ENCODE measurements around the gene GNL2.

- no peak for TF ChIP-seq POLR2AphosphoS5 (IDR thresholded peaks at IDR 0.05)
- no peak for TF ChIP-seq CTCF (IDR thresholded peaks at IDR 0.05)
- no peak for TF ChIP-seq POLR2A (IDR thresholded peaks at IDR 0.05)
These were observed 25.7 kb upstream of the GNL2 start for GRCh38 chr1:37621326-37621870.

Measured in breast epithelium (tissue), 3 donors.